Measurements from ENCODE around the gene MAPK7.

MAPK7 gene

DNA sequence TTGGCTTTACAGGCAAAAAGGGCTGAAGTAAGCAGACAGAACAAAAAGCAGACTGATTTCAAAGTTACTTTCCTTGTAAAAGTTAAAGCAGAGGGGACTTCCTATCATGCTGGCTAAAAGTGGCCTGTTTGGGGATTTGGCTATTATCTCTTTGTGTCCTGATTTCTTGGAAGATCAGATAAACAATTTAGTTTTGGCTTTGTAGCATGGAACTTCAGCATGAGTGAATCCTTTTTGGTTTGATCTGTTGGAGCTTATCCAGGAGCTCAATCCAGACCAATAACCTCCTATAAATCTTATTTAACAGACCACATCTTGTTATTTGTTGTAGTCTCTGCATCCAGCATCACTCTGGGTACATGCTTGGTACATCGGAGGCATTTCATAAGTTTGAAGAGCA lies 23.9 kb downstream of the MAPK7 start:
- no peak for DNase-seq

- DNase-seq: no peak
These were observed 24.7 kb downstream of the MAPK7 start for GRCh38 chr17:19403021-19403420.

DNA sequence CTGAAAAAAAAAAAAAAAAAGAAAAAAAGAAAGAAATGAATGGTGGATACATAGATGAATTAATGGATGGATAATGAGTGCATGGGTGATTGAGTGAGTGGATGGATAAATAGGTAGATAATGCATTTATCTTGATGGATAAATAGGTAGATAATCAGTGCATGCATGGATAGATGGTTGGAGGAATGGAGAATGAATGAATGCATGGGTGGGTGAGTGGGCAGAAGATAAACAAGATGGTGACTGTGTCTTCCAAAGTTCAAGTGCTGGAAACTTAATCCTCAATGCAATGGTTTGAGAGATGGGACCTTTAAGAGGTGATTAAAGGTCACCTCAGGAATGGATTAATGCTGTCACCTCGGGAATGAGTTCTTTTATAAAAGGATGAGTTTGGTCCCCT lies 26.0 kb downstream of the MAPK7 start:
- DNase-seq: no peak

DNA sequence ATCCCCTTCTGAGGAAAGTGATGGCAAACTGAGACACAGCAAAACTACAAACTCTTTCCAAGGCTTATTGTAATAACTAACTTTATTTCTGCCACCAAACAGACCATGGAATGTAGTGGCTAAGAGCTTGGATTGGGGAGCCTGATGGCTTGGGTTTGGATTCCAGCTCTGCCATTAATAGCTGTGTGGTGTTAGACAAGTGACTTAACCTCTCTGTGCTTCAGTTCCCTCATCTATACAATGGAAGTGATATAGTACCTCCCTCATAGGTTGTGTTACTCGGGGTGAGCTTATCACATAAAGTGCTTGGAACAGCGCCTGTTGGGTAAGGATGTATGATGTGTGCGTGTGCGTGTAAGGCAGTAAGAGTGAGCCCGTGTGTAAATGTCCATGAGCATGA lies 26.8 kb downstream of the MAPK7 start:
- no peak for DNase-seq

- no peak for DNase-seq
These were observed 29.5 kb downstream of the MAPK7 start for GRCh38 chr17:19407601-19408345.

DNA sequence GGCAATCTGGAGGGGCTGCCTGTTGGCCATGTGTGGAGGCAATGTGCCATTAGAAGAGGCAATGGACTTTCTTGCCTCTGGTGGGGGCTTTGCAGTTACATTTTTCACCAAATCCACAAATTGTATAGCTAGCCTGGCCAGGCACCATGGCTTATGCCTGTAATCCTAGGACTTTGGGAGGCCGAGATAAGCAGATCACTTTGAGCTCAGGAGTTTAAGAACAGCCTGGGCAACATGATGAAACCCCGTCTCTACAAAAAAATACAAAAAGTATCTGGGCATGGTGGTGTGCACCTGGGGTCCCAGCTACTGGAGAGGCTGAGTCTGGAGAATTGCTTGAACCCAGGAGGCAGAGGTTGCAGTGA lies 30.0 kb downstream of the MAPK7 start:
- no peak for DNase-seq

DNA sequence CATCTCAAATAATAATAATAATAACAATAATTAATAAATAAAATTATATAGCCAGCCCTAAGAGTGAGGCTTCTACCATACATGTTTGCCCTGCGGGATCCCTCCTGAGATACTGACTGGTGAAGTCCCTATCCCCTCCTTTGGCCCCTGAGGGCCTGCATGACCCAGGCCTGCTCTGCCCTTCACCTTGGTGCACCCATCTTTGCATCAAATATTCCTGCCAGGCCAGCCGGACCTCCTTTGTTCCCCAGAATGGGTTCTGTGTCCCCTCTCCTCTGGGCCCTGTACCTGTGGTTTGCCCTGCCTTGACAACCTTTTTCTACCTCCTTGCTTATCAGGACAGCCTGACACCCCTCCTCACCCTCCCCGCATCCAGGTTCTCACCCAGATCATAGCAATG lies 30.8 kb downstream of the MAPK7 start:
- DNase-seq: no peak

- DNase-seq: no peak
These were observed 31.2 kb downstream of the MAPK7 start for GRCh38 chr17:19409509-19409908.

GRCh38 chr17:19410091-19410490 lies 31.8 kb downstream of the MAPK7 start:
- DNase-seq: no peak

DNA sequence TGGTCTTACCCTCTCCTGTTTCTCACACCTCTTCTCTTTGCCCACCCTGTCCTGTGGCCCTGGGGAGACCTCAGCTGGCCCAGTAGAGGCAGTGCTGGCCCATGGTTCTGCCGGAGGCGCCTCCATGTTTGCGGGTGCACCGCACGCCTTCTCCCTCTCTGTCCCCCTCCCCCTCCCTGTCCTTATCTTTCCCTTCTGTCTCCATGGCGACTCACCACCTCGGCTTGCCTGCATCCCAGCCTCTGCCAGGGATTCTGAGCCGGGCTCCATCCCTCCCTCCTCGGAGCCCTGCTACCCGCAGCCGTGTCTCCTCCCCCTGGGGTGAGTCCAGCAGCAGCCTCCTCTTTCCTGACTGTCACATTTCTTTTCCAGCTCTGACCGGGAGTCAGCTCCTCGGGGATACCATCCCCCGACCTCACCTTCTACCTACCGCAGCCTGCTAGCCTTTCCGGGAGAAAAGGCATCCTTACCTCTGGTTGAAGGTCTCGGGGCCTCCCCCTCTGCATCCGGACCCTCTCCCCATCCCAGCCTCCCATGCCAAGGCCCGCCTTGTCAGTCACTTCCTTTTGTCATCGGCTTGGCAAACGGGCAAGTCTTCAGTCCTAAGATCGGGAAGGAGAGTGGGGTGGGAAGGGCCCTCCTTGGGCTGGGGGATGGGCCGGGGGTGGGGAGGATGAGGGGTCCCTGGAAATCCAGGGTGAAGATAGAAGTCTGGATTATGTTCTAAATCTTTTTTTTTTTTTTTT lies 32.8 kb downstream of the MAPK7 start, which contains the start of gene RNF112:
Gene RNF112, plus strand, starts transcription at position 358 of the 746 bp plus-strand sequence. Its CDS starts 177 bp downstream, at position 535.
- DNase-seq: no peak

DNA sequence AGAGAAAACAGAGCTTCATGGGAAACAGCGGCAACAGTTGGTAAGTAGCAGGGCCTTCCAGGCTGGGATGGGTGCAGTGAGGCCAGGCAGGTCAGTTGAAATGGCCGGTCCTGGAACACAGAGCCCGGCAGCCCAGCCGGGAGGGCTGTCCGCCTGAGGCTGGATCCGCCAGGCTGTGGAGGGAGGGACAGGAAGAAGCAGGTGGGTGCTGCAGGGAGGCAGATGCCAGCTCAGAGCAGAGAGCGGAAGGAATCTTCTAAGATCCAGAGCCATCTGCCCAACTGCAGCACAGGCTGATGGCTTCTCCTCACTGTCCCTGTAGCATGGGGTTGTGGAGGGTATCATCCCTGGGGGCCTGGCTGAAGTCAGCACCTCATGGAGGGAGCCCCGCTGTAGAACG lies 33.3 kb downstream of the MAPK7 start:
- DNase-seq: peak; percentile 43 to 46

- no peak for DNase-seq
These were observed 34.2 kb downstream of the MAPK7 start for GRCh38 chr17:19412510-19412909.

DNA sequence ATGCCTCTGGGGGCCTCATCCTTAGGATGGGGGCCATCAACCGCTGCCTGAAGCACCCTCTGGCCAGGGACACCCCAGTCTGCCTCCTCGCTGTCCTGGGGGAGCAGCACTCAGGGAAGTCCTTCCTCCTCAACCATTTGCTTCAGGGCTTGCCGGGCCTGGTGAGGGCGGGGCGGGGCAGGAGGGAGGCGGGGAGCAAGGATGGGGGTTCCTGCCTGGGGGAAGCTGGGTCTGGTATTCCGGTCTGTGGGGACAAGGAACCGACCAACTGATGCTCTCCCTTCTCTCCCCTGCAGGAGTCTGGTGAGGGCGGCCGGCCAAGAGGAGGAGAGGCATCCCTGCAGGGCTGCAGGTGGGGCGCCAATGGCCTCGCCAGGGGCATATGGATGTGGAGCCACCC lies 34.7 kb downstream of the MAPK7 start:
- no peak for DNase-seq

DNA sequence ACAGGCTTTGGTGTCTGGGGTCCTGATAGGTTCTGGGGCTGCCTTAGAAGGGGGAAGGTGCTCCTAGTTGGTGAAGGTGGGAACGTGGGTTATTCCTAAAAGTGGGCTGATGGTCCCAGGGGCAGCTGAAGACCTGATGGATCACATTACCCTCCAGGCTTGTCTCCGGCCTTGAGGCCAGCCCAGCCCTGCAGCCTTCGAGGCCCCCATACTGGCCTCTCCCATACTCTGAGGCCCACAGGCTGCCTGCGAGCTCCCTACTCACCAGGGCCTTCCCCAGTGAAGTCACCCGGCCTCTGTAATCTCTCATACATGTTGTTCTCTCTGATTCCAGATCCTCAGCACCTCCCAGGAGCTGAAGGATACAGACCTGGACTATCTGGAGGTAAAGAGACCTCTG lies 35.5 kb downstream of the MAPK7 start:
- DNase-seq: no peak

DNA sequence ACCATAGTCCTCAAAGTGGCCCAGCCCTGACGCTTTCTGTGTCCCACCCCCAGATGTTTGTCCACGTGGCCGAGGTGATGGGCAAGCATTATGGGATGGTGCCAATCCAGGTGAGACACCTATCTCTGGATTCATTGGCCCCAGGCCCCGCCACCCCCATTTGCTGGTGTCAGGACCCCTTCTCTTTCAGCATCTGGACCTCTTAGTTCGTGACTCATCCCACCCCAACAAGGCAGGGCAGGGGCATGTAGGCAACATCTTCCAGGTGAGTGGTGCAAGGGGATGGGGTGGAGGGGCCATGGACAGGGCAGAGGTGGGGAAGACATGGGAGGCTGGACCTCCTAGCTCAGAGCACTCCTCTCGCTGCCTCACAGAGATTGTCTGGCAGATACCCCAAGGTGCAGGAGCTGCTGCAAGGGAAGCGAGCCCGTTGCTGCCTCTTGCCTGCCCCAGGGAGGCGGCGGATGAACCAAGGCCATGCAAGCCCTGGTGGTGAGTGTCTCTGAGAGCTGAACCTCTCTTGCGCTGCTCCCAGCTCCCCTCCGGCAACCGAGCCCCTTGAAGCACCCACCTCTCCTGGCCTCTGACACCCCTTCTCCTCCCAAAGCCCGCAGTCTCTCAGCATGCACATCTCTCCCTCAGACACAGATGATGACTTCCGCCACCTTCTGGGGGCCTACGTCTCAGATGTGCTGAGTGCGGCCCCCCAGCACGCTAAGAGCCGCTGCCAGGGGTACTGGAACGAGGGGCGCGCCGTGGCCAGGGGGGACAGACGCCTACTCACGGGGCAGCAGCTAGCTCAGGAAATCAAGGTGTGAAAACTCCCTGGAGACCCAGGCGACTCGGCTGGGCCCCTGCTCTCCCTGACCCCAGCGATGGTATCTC lies 36.3 kb downstream of the MAPK7 start:
- DNase-seq: no peak

- DNase-seq: no peak
These were observed 37.0 kb downstream of the MAPK7 start for GRCh38 chr17:19415311-19415710.

- DNase-seq: no peak
These were observed 37.8 kb downstream of the MAPK7 start for GRCh38 chr17:19415806-19416775.

DNA sequence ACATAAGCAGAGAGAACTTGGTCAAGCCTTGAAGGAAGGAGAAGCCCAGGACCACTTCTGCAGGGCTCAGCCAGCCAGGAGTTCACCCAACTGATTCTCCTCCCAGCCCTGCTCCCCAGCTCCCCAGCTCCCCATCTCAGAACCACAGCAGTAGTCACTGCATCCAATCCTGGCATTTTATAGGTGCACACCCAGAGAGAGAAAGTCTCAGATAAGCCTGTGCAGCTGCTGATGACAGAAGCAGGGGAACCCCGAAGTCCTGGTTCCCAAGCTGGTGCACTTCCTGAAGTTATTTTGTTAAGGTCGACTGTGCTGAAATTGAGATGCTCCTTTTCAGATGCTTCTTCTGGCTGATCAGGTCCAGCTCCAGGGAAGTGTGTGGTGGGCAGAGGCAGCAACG lies 39.3 kb downstream of the MAPK7 start:
- no peak for DNase-seq

- DNase-seq: no peak
These were observed 40.1 kb downstream of the MAPK7 start for GRCh38 chr17:19418251-19418992.

- DNase-seq: no peak
These were observed 42.9 kb downstream of the MAPK7 start for GRCh38 chr17:19421219-19421618.

DNA sequence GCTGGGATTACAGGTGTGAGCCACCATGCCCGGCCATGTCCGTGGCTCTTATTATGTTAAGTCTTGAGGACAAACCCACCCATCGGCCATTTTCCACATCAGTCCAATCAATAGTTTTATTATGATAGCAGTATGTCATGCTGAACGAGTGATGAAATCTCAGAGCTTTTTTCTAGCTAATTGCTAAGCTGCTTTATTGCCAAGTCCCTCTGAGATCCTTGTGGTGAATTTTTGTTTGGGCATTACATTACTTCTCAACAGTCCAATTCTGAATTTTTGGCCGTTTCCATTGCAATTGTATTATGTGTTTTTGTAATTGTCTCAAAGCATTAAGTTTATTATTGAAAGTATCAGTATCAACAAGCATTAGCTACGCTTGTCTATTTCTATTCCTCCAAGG lies 43.6 kb downstream of the MAPK7 start:
- no peak for DNase-seq
